Cerebellar cortex (tissue), 1 donor: ENCODE measurements around the gene CCDC73.
"Not testable (repeated sequence)": the region's sequence is repeated elsewhere in the genome, so short reads cannot be mapped to it uniquely, and the experiment has no call there.

Experiments used
- DNase-seq: peaks from one replicate; pipeline ENCODE4 v3.0.0-alpha.2; 2015; ENCODE audit warnings: low spot score

Gene CCDC73

DNA sequence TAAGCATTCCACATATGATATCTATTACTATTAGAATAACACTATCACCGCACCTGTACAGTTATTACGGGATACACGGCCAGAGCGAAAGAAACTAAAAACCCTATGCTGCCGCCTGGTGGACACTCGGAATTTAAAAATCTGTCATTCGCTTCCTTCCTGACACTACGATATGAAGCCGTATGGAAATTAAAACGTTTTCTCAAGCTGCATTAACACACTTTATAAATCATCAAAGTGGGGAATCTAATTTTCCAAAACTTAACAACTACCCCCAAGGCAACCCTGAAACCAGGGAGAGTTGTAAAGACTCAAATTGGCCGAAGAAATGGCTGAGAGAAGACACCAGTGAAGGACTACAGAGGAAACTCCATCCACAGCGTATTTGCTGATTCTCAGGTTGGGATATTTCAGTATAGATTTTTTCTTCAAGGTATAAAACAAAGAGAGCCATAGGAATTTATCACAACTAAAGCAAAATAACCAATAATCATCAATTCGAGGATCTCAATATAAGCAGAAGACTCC, 1.4 kb downstream of the CCDC73 start:
- DNase-seq = peak; percentile 61

- peak; percentile 1 for DNase-seq
These were observed 2.1 kb downstream of the CCDC73 start for GRCh38 chr11:32792111-32792947.

- no peak for DNase-seq
These were observed 3.5 kb downstream of the CCDC73 start for GRCh38 chr11:32790916-32791315.

- no peak for DNase-seq
These were observed 7.7 kb downstream of the CCDC73 start for GRCh38 chr11:32786811-32787210.

DNA sequence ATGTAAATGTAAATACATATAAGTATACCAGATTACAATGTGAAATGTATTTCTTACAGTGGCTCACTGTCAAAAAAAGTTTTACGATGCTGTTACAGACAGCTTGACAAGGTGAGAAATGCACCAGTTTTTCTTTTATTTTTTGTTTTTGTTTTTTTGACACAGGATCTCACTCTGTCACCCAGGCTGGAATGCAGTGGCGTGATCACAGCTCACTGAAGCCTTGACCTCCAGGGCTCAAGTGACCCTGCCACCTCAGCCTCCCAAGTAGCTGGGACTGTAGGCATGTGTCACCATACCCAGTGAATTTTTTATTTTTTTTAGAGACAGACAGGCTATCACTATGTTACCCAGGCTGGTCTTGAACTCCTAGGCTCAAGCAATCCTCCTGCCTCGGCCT, 9.2 kb downstream of the CCDC73 start:
- no peak for DNase-seq

DNA sequence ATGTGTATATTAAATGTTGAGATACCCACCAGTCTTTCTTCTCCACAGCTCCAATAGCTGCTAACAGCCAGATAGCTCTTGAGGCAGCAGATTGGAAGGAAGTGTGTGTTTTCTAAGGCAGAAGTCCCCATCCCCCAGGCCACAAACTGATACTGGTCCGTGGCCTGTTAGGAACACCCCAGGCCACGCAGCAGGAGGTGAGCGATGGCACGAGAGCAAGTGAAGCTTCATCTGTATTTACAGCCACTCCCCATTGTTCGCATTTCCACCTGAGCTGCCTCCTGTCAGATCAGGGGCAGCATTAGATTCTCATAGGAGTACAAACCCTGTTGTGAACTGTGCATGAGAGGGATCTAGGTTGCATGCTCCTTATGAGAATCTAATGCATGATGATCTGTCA, 12.7 kb downstream of the CCDC73 start:
- no peak for DNase-seq

- not testable (repeated sequence) for DNase-seq
These were observed 13.6 kb downstream of the CCDC73 start for GRCh38 chr11:32780839-32781238.

DNA sequence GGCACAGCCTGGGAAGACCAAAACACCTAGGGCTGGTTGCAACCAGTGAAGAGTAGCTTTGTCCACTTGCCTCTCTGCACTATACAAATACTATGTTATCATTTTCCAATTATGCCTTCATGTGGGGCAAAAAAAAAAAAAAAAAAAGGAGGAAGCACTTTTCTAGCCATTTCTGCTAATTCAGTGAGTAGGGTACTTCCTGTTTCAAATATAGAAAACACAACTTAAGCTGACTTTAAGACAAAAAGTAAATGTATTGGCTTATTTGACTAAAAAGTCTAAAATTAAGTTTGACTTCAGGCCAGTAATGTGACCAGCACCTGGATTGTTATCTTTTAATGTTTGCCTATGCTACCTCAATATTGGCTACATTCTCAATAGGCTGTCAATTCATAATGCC, 15.3 kb downstream of the CCDC73 start:
- no peak for DNase-seq

DNA sequence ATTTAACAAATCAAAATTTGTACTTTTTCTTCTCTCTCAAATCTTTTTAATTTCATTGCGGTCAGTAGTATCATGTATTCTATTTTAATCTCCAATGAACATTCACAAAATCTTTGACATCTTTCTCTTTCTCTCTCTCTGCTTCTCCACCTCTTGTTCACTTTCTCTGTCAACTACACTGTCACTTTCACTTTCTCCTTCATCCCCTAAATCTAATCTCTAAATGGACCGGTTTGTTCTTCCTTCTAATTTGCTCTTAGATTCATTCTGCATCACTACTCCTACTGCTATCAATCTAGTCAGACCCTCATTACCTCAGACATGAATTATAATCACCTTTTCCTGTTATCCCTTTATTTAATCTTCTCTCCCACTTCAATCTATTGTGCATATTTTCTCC, 18.6 kb downstream of the CCDC73 start:
- DNase-seq = no peak

DNA sequence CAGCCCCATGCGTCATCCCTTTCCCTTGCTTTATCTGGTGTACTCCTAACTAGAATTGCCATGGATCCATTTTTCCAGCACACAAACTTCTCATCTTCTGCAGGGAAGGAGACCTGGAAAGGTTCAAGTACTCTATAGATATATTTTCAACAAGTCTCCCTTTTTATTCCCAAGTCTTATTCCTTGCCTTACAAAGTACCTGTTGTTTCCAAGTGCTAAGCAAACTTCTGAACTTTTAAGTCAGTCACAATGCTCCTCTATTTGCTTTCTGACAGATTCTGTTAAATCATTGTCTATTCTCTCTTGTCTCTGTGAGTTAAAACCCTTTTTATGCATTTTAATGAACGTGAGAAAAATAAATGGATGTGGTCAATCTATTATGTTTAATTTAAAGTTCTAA, 20.4 kb downstream of the CCDC73 start:
- no peak for DNase-seq

GRCh38 chr11:32772731-32773130, 21.7 kb downstream of the CCDC73 start:
- no peak for DNase-seq

GRCh38 chr11:32761774-32762173, 32.7 kb downstream of the CCDC73 start:
- DNase-seq = not testable (repeated sequence)

DNA sequence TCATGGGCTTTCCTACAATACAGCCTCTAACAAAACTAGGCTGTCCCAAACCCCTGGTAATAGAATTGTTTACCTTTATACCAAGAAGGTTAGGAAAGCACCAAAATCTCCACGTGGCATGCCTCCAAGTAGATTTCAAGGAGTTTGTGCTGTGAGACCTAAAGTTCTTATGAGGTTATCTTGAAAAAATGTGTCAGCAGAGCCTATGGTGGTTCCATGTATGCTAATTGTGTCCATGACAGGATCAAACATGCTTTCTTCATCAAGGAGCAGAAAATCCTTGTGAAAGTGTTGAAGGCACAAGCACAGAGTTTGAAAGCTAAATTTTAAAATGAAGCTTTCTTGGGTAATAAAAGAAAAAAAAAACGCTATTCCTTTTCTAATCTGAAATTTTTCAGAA, 36.2 kb downstream of the CCDC73 start:
- no peak for DNase-seq

DNA sequence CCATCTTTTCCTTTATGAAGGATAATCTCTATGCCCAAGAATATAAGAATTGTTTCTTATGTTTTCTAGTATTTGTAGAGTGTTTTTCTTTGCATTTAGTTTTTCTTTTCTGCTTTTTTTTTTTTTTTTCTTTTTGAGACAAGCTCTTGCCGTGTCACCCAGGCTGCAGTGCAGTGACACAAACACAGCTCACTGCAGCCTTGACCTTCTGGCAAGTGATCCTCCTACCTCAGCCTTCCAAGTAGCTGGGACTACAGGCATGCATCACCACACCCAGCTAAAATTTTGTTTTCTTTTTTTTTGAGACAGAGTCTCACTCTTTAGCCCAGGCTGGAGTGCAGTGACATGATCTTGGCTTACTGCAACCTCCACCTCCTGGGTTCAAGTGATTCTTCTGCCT, 41.3 kb downstream of the CCDC73 start:
- DNase-seq = not testable (repeated sequence)

- DNase-seq = no peak
These were observed 42.5 kb downstream of the CCDC73 start for GRCh38 chr11:32752001-32752400.

DNA sequence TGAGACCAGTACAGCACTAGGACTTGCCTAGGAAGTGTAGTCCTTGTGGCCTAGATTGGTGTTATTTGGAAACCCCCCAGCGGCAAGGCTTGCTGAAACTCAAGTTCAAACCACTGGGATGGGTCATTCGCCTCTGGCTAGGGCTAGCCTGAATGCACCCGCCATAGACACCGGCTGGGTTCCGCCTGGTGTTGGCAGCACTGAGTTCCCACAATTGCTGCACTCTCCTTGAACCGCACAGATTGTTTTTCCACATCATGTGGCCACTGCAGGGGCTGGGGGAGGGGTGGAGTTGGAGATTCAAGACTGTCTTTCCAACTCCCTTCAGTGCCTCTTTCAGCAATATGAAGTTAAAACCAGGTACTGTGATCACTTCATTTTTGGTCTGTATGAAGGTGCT, 43.1 kb downstream of the CCDC73 start:
- DNase-seq = no peak

- DNase-seq = no peak
These were observed 64.5 kb downstream of the CCDC73 start for GRCh38 chr11:32729976-32730375.

DNA sequence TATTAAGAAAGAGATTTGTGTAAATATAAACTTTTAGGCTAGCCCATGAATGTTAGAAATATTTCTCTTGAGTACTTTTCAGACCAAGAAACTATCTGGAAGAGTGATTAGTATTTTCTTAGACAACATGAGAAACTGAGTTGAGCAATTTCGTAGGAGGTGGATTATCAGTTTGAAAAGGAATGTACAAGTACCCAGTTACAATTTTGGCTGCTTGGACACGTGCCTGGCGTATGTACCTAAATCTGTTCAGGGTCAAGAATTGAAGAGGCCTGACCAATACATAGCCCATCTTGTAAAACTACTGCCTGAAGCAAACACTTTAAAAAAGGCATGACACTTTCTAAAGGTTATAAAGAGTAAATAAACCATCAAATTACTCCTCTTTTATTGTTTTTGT, 71.1 kb downstream of the CCDC73 start:
- no peak for DNase-seq

DNA sequence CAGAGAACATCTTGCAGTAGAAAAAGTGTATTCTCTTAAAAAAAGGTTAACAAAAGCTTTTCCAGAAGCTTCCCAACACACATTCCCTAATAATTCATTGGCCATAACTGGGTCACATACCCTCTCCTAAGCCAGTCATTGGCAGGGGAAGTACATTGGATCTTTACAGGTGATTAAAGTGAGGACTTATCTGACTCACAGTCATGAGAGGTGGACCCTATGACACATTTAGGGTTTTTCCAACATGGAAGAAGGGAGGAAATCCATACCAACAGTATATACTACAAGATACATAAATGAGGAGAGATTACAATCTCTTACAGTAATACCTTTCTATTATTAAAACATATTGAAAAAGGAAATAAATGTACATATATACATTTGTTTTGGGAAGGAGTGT, 72.2 kb downstream of the CCDC73 start:
- no peak for DNase-seq

DNA sequence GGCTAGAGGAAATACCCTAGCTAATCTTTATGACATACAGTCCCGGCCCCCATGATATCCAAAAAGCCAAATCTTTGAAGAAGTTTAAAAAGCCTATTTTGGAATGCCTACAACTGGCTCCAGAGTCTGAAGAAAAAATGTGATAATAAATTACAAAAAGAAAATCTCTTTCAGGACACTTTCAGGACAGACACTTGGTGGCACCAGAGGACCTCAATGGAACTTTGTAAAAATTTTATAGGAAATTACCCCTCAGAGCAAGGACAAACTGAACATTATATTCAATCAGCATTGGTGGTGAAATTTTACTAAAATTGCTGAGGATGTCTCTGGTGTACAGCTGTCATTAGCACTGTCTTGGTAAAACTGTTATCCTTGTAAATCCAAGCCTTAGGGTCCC, 81.0 kb downstream of the CCDC73 start:
- no peak for DNase-seq

- DNase-seq = not testable (repeated sequence)
These were observed 85.5 kb downstream of the CCDC73 start for GRCh38 chr11:32708978-32709377.

- no peak for DNase-seq
These were observed 87.3 kb downstream of the CCDC73 start for GRCh38 chr11:32706985-32707741.
